Measurements from ENCODE around the gene LRRC40.

GRCh38 chr1:70150444-70150843 is 54.9 kb downstream of the LRRC40 start:
- TF ChIP-seq EZH2 (IDR thresholded peaks at IDR 0.05; ENCODE audit: insufficient read depth, poor library complexity, severe bottlenecking) (no peak), EZH2phosphoT487 (IDR thresholded peaks at IDR 0.05; ENCODE audit: insufficient read depth, low read depth) (no peak)
